ENCODE measurements around the gene TCP11L2. TPM values are rescaled to one million over a fixed set of nuclear protein-coding genes. Genes with fewer than 3 reads are reported as not detected.

TCP11L2 gene
- total and polyA plus RNA-seq, 2 of the 8 experiments (the other 6 are each of a cell fraction or from before 2014, with no cell fraction given): 2.1 to 7.1 TPM

- peaks cover 0 to 5% of the 10 kb centered on the region in 2 experiments; a peak in 3 of 4 replicates for H3K9me3 ChIP-seq (ENCODE audit: insufficient read depth in 2 of 2, low read depth in 1 of 2, low read length in 1 of 2)
- no peak overlapping the region for H2BK5ac ChIP-seq (ENCODE audit: low read depth, low read length)
- H4K5ac ChIP-seq (ENCODE audit: insufficient read length, low read depth, low read length): no peak overlapping the region
- H2BK15ac ChIP-seq (ENCODE audit: low read length): no peak overlapping the region
- H3K27me3 ChIP-seq (replicated peaks in 1 of 4; ENCODE audit: control insufficient read depth in 3 of 4, extremely low read depth in 1 of 4, insufficient read depth in 3 of 4, low read length in 3 of 4): no peaks in the 10 kb centered on the region
- H3K14ac ChIP-seq (ENCODE audit: insufficient read length): no peak overlapping the region
- H4K8ac ChIP-seq (ENCODE audit: extremely low read depth, insufficient read depth, low read length): no peak overlapping the region
- no peak overlapping the region for H3K9ac ChIP-seq (replicated peaks in 1 of 4; ENCODE audit: extremely low read depth in 1 of 4, low read depth in 3 of 4, low read length in 3 of 4)
- no peak overlapping the region for H2BK20ac ChIP-seq (ENCODE audit: low read length)
- no peak overlapping the region for H2BK120ac ChIP-seq (replicated peaks; ENCODE audit: low read depth, low read length)
- ChIA-PET POLR2A (ENCODE audit: partially characterized antibody) (interaction anchor here (1.0 kb wide), 1 partner anchor 11 kb away, joined by 3 read pairs; no protein-coding TSS in a partner anchor), CTCF (ENCODE audit: partially characterized antibody) (interaction anchor here (0.8 to 2.1 kb wide), 6 partner anchors 11 to 589 kb away, joined by 3 to 7 read pairs (median 4); no protein-coding TSS in a partner anchor)
- H2BK12ac ChIP-seq (ENCODE audit: low read depth, low read length): no peak overlapping the region
- no peak overlapping the region for H4K91ac ChIP-seq (replicated peaks; ENCODE audit: insufficient read length, low read length)
- H3K18ac ChIP-seq (ENCODE audit: extremely low read depth, low read length): no peak overlapping the region
- 88% methylated on average over 2 of the region's 2 CpGs; no CpG with 5 or more reads in 1 of the 2 experiments for WGBS, 2 experiments (ENCODE audit: extremely low coverage in 1 of 2, insufficient coverage in 1 of 2, insufficient read length in 1 of 2, insufficient replicate concordance in 2 of 2, low coverage in 1 of 2, low lambda C conversion rate in 2 of 2, missing lambda C conversion rate in 1 of 2)
- H2AFZ ChIP-seq (ENCODE audit: low read length): no peak overlapping the region
- H3K4me3 ChIP-seq (ENCODE audit: extremely low read depth in 1 of 4, insufficient read depth in 2 of 4, low read depth in 3 of 4, low read length in 4 of 4): no peak overlapping the region
- H3K56ac ChIP-seq (replicated peaks; ENCODE audit: insufficient read length, low read depth, low read length): no peak overlapping the region
- no peak overlapping the region for H3K4ac ChIP-seq (replicated peaks; ENCODE audit: insufficient read length, low read depth, low read length)
- FAIRE-seq (no peak), DNase-seq (ENCODE audit: low read depth in 1 of 2, low spot score in 2 of 2) (no peak)
- no peak overlapping the region for H2AK5ac ChIP-seq (ENCODE audit: low read depth, low read length)
- no peaks in the 10 kb centered on the region for H3K79me1 ChIP-seq (ENCODE audit: low read depth, low read length)
- no peaks in the 10 kb centered on the region; a peak in 1 of 8 replicates for H3K36me3 ChIP-seq (ENCODE audit: control insufficient read depth in 2 of 4, insufficient read depth in 4 of 4, low read length in 3 of 4)
- H4K20me1 ChIP-seq (replicated peaks in 1 of 2; ENCODE audit: control insufficient read depth in 1 of 2, insufficient read depth in 2 of 2, low read length in 2 of 2): no peaks in the 10 kb centered on the region
- no peak overlapping the region for H3K27ac ChIP-seq (ENCODE audit: low read depth, low read length)
- no peaks in the 10 kb centered on the region for H3K23me2 ChIP-seq (ENCODE audit: low read depth, low read length)
- no peak overlapping the region for H3K4me2 ChIP-seq (ENCODE audit: insufficient read depth in 1 of 2, low read depth in 2 of 2, low read length in 2 of 2)
- H3K4me1 ChIP-seq (replicated peaks in 1 of 4; ENCODE audit: control insufficient read depth in 3 of 4, insufficient read depth in 4 of 4, low read length in 3 of 4): peaks cover 2 to 6% (median 4%) of the 10 kb centered on the region in 4 experiments; a peak in 4 of 7 replicates
- TF ChIP-seq TAF7 (optimal IDR thresholded peaks at IDR 0.05; ENCODE audit: borderline replicate concordance, low read depth, low read length) (no peak), PHF8 (conservative IDR thresholded peaks at IDR 0.05; ENCODE audit: low read depth, low read length) (no peak), RXRA (IDR thresholded peaks at IDR 0.05; ENCODE audit: insufficient read depth, low read depth, low read length) (no peak), JUND (IDR thresholded peaks at IDR 0.05; ENCODE audit: low read length) (no peak), POLR2AphosphoS5 (IDR thresholded peaks at IDR 0.05; ENCODE audit: low read depth, low read length) (no peak), HDAC2 (IDR thresholded peaks at IDR 0.05; ENCODE audit: borderline replicate concordance in 1 of 2, low read depth in 2 of 2, low read length in 2 of 2) (no peak), CHD1 (IDR thresholded peaks at IDR 0.05; ENCODE audit: low read depth, low read length) (no peak), ATF3 (IDR thresholded peaks at IDR 0.05; ENCODE audit: insufficient read depth, low read depth, low read length) (no peak), TBP (IDR thresholded peaks at IDR 0.05; ENCODE audit: low read depth, low read length) (no peak)
- no peak overlapping the region for H3K23ac ChIP-seq (ENCODE audit: insufficient read length)
- H3K79me2 ChIP-seq (ENCODE audit: control insufficient read depth in 1 of 2, insufficient read depth in 2 of 2, low read length in 2 of 2): no peaks in the 10 kb centered on the region
These were observed 29.1 kb downstream of the TCP11L2 start for GRCh38 chr12:106331599-106331998.
